ENCODE results near the gene CHAD.
"Not testable (repeated sequence)": the region's sequence is repeated elsewhere in the genome, so short reads cannot be mapped to it uniquely, and the experiment has no call there.

The CHAD gene

GRCh38 chr17:50426814-50427787, 41.6 kb downstream of the CHAD start:
- DNase-seq = peak; percentile 64 to 66

GRCh38 chr17:50426472-50426782, 42.3 kb downstream of the CHAD start:
- DNase-seq = no peak

- peak; percentile 52 to 61 for DNase-seq
Observed at GRCh38 chr17:50425682-50426471, 42.8 kb downstream of the CHAD start, which contains the start of gene ACSF2. Gene ACSF2 (plus strand): TSS chr17:50426218. CDS start chr17:50426262, 44 bp downstream.

GRCh38 chr17:50424996-50425681, 43.5 kb downstream of the CHAD start:
- DNase-seq = peak; percentile 21 to 25

- DNase-seq = peak in 1 of 2 donors; percentile 12
Observed at GRCh38 chr17:50424246-50424995, 44.3 kb downstream of the CHAD start.

- DNase-seq = peak; percentile 77 to 79
Observed at GRCh38 chr17:50423553-50424159, 45.0 kb downstream of the CHAD start.

- no peak for DNase-seq
Observed at GRCh38 chr17:50422738-50423137, 45.9 kb downstream of the CHAD start.

GRCh38 chr17:50421308-50422051, 47.2 kb downstream of the CHAD start:
- peak in 1 of 2 donors; percentile 65 for DNase-seq

- no peak for DNase-seq
Observed at GRCh38 chr17:50420419-50421112, 48.1 kb downstream of the CHAD start.

- not testable (repeated sequence) for DNase-seq
Observed at GRCh38 chr17:50419577-50419976, 49.1 kb downstream of the CHAD start.

GRCh38 chr17:50414808-50415207, 53.9 kb downstream of the CHAD start:
- no peak for DNase-seq

All from inflammatory macrophage (primary cell).